ENCODE results near the gene MCTP1.

DNA sequence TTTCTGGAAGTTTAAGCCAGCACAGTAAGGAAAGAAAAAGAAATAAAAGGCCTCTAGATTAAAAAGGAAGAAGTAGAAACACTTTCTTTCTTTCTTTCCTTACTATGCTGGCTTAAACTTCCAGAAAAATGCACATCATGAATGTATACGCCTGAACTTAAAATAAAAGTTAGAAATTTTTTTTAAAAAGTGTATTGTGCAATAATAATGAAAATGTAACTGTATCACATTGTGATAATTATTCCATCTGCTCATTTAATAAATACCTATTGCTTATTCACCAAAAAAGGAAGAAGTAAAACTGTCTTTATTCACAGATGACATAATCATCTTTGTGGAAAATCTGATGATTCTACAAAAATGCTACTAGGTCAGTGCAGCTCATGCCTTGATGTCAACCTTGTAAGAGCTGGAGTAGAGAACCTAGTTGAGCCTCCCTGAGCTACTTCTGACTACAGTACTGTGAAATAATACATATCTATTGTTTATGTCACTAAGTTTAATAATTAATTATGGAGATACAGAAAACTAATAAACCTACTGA, 49.4 kb downstream of the MCTP1 start:
- TF ChIP-seq, protein P1, sequence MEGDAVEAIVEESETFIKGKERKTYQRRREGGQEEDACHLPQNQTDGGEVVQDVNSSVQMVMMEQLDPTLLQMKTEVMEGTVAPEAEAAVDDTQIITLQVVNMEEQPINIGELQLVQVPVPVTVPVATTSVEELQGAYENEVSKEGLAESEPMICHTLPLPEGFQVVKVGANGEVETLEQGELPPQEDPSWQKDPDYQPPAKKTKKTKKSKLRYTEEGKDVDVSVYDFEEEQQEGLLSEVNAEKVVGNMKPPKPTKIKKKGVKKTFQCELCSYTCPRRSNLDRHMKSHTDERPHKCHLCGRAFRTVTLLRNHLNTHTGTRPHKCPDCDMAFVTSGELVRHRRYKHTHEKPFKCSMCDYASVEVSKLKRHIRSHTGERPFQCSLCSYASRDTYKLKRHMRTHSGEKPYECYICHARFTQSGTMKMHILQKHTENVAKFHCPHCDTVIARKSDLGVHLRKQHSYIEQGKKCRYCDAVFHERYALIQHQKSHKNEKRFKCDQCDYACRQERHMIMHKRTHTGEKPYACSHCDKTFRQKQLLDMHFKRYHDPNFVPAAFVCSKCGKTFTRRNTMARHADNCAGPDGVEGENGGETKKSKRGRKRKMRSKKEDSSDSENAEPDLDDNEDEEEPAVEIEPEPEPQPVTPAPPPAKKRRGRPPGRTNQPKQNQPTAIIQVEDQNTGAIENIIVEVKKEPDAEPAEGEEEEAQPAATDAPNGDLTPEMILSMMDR (IDR thresholded peaks at IDR 0.05 in 4 of 5, conservative IDR thresholded peaks at IDR 0.05 in 1 of 5): no peak
- TF ChIP-seq POLR2A (IDR thresholded peaks at IDR 0.05): no peak
